ENCODE data around the gene FOLR3.
A peak's percentile ranks its signal among the peaks of the same experiment; 100 is the strongest.

Gene FOLR3

GRCh38 chr11:72127923-72128322 is 7.6 kb upstream of the FOLR3 start:
- TF ChIP-seq, protein P1, sequence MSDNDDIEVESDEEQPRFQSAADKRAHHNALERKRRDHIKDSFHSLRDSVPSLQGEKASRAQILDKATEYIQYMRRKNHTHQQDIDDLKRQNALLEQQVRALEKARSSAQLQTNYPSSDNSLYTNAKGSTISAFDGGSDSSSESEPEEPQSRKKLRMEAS (IDR thresholded peaks at IDR 0.05) = no peak
- no peak for TF ChIP-seq ZBTB7A (IDR thresholded peaks at IDR 0.05; ENCODE audit: low read depth)
- no peak for TF ChIP-seq EP300 (IDR thresholded peaks at IDR 0.05; ENCODE audit: borderline replicate concordance)
- no peak for TF ChIP-seq CEBPB (IDR thresholded peaks at IDR 0.05)
- no peak for TF ChIP-seq RAD21 (IDR thresholded peaks at IDR 0.05; ENCODE audit: low read depth)
- TF ChIP-seq EGR1 (IDR thresholded peaks at IDR 0.05) = no peak
- TF ChIP-seq TAF1 (IDR thresholded peaks at IDR 0.05; ENCODE audit: low read depth) = no peak
- TF ChIP-seq TEAD4 (IDR thresholded peaks at IDR 0.05) = no peak
- no peak for TF ChIP-seq TCF12 (IDR thresholded peaks at IDR 0.05; ENCODE audit: low read depth)
- TF ChIP-seq CREB1 (IDR thresholded peaks at IDR 0.05; ENCODE audit: low read depth) = no peak
- TF ChIP-seq FOXM1 (IDR thresholded peaks at IDR 0.05; ENCODE audit: borderline replicate concordance, low read depth) = no peak
- TF ChIP-seq, protein P2, sequence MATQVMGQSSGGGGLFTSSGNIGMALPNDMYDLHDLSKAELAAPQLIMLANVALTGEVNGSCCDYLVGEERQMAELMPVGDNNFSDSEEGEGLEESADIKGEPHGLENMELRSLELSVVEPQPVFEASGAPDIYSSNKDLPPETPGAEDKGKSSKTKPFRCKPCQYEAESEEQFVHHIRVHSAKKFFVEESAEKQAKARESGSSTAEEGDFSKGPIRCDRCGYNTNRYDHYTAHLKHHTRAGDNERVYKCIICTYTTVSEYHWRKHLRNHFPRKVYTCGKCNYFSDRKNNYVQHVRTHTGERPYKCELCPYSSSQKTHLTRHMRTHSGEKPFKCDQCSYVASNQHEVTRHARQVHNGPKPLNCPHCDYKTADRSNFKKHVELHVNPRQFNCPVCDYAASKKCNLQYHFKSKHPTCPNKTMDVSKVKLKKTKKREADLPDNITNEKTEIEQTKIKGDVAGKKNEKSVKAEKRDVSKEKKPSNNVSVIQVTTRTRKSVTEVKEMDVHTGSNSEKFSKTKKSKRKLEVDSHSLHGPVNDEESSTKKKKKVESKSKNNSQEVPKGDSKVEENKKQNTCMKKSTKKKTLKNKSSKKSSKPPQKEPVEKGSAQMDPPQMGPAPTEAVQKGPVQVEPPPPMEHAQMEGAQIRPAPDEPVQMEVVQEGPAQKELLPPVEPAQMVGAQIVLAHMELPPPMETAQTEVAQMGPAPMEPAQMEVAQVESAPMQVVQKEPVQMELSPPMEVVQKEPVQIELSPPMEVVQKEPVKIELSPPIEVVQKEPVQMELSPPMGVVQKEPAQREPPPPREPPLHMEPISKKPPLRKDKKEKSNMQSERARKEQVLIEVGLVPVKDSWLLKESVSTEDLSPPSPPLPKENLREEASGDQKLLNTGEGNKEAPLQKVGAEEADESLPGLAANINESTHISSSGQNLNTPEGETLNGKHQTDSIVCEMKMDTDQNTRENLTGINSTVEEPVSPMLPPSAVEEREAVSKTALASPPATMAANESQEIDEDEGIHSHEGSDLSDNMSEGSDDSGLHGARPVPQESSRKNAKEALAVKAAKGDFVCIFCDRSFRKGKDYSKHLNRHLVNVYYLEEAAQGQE (IDR thresholded peaks at IDR 0.05; ENCODE audit: low read depth) = no peak
- TF ChIP-seq YY1 (IDR thresholded peaks at IDR 0.05; ENCODE audit: low read depth) = no peak
- TF ChIP-seq NFIC (IDR thresholded peaks at IDR 0.05) = no peak
- TF ChIP-seq USF1 (IDR thresholded peaks at IDR 0.05) = no peak

DNA sequence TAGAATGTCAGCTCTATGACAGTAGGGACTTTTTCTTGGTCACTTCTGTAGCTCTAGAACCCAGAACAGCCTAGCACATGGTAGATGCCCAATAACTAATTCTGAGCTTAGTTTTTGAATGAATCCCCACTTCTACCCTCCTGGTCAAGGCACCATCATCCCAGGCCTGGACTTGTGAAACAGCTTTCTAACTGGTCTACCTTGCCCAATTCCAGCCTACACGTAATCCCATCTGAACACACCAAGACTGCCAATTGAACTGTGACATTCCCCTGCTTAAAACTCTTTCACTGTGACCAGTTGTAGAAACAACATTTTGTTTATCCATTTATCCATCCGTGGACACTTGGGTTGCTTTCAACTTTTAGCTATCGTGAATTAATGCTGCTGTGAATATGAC is 6.1 kb upstream of the FOLR3 start:
- TF ChIP-seq EP300 (IDR thresholded peaks at IDR 0.05; ENCODE audit: borderline replicate concordance) = no peak
- TF ChIP-seq CREB1 (IDR thresholded peaks at IDR 0.05; ENCODE audit: low read depth) = no peak
- no peak for TF ChIP-seq EGR1 (IDR thresholded peaks at IDR 0.05)
- no peak for TF ChIP-seq USF1 (IDR thresholded peaks at IDR 0.05)
- no peak for TF ChIP-seq TEAD4 (IDR thresholded peaks at IDR 0.05)
- no peak for TF ChIP-seq TCF12 (IDR thresholded peaks at IDR 0.05; ENCODE audit: low read depth)
- no peak for TF ChIP-seq RAD21 (IDR thresholded peaks at IDR 0.05; ENCODE audit: low read depth)
- TF ChIP-seq TAF1 (IDR thresholded peaks at IDR 0.05; ENCODE audit: low read depth) = no peak
- no peak for TF ChIP-seq ZBTB7A (IDR thresholded peaks at IDR 0.05; ENCODE audit: low read depth)
- TF ChIP-seq, protein P2 (IDR thresholded peaks at IDR 0.05; ENCODE audit: low read depth) = no peak

GRCh38 chr11:72132646-72133045 is 2.9 kb upstream of the FOLR3 start:
- TF ChIP-seq TAF1 (IDR thresholded peaks at IDR 0.05; ENCODE audit: low read depth) = no peak
- TF ChIP-seq EGR1 (IDR thresholded peaks at IDR 0.05) = no peak
- no peak for TF ChIP-seq CEBPB (IDR thresholded peaks at IDR 0.05)

GRCh38 chr11:72135891-72136683 is 562 bp downstream of the FOLR3 start:
- TF ChIP-seq, protein P1 (IDR thresholded peaks at IDR 0.05) = no peak
- TF ChIP-seq TCF12 (IDR thresholded peaks at IDR 0.05; ENCODE audit: low read depth) = no peak
- TF ChIP-seq CEBPB (IDR thresholded peaks at IDR 0.05) = peak; percentile 81
- TF ChIP-seq TAF1 (IDR thresholded peaks at IDR 0.05; ENCODE audit: low read depth) = no peak
- TF ChIP-seq CREB1 (IDR thresholded peaks at IDR 0.05; ENCODE audit: low read depth) = no peak
- TF ChIP-seq EP300 (IDR thresholded peaks at IDR 0.05; ENCODE audit: borderline replicate concordance) = no peak
- TF ChIP-seq RAD21 (IDR thresholded peaks at IDR 0.05; ENCODE audit: low read depth) = no peak
- no peak for TF ChIP-seq TEAD4 (IDR thresholded peaks at IDR 0.05)
- TF ChIP-seq EGR1 (IDR thresholded peaks at IDR 0.05) = no peak
- no peak for TF ChIP-seq YY1 (IDR thresholded peaks at IDR 0.05; ENCODE audit: low read depth)
- TF ChIP-seq ZBTB7A (IDR thresholded peaks at IDR 0.05; ENCODE audit: low read depth) = no peak
- no peak for TF ChIP-seq NFIC (IDR thresholded peaks at IDR 0.05)
- peak; percentile 21; the same call in 1 of the 2 replicates for TF ChIP-seq FOXM1 (IDR thresholded peaks at IDR 0.05; ENCODE audit: borderline replicate concordance, low read depth)
- no peak for TF ChIP-seq USF1 (IDR thresholded peaks at IDR 0.05)

DNA sequence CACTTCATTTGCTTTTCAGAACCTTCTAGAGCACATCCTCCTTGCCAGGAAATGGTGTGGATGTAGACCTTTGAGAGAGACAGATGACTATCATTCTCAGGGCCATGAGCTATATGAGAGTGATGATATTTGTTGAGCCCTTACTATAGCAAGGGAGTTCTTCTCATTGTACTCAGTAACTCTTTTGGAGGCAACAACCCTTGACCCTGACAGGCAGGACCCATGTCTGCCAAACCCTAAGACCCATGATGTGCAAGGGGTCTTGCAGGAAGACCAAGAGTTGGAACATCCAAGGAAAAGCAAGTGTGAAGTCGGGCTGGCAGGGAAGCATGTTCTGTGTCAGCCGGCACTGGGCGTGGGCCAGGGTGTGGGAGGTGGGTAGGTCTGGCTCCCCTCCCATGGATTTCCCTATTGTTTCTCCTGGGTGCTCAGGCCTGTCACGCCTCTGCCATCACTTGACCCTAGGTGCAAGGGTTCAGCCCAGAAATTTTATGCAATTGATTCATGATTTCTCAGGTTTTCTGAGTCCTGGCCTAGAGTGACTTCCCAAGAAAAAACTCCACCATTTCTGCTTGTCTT is 1.2 kb downstream of the FOLR3 start:
- no peak for TF ChIP-seq TEAD4 (IDR thresholded peaks at IDR 0.05)
- no peak for TF ChIP-seq NFIC (IDR thresholded peaks at IDR 0.05)
- no peak for TF ChIP-seq EGR1 (IDR thresholded peaks at IDR 0.05)
- TF ChIP-seq, protein P1 (IDR thresholded peaks at IDR 0.05) = 0 out of 2 replicates have a peak, but pooled peaks have one; percentile 12

All from Ishikawa (cell line).